ENCODE data around the gene DOLK. TPM values are rescaled to one million over a fixed set of nuclear protein-coding genes. Genes with fewer than 3 reads are reported as not detected.

Gene DOLK
- total and polyA plus RNA-seq, 8 donors: 7.4 to 19.4 (median 11.5) TPM

DNA sequence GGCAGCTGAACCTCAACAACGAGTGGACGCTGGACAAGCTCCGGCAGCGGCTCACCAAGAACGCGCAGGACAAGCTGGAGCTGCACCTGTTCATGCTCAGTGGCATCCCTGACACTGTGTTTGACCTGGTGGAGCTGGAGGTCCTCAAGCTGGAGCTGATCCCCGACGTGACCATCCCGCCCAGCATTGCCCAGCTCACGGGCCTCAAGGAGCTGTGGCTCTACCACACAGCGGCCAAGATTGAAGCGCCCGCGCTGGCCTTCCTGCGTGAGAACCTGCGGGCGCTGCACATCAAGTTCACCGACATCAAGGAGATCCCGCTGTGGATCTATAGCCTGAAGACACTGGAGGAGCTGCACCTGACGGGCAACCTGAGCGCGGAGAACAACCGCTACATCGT lies 39.0 kb downstream of the DOLK start:
- Histone ChIP-seq H3K4me1 (peaks cover 27 to 42% of the 10 kb centered on the region in 2 donors), H3K36me3 (peaks cover 0 to 52% of the 10 kb centered on the region in 2 donors), H3K9me3 (no peaks in the 10 kb centered on the region), H3K27me3 (no peaks in the 10 kb centered on the region), H3K27ac (no peak overlapping the region), H3K4me3 (no peak overlapping the region)
- ATAC-seq (no peak), DNase-seq (no peak)
- intact Hi-C loops (cut with DNase I): no loop called here
- TF ChIP-seq, protein P1, sequence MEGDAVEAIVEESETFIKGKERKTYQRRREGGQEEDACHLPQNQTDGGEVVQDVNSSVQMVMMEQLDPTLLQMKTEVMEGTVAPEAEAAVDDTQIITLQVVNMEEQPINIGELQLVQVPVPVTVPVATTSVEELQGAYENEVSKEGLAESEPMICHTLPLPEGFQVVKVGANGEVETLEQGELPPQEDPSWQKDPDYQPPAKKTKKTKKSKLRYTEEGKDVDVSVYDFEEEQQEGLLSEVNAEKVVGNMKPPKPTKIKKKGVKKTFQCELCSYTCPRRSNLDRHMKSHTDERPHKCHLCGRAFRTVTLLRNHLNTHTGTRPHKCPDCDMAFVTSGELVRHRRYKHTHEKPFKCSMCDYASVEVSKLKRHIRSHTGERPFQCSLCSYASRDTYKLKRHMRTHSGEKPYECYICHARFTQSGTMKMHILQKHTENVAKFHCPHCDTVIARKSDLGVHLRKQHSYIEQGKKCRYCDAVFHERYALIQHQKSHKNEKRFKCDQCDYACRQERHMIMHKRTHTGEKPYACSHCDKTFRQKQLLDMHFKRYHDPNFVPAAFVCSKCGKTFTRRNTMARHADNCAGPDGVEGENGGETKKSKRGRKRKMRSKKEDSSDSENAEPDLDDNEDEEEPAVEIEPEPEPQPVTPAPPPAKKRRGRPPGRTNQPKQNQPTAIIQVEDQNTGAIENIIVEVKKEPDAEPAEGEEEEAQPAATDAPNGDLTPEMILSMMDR (IDR thresholded peaks at IDR 0.05): no peak

DNA sequence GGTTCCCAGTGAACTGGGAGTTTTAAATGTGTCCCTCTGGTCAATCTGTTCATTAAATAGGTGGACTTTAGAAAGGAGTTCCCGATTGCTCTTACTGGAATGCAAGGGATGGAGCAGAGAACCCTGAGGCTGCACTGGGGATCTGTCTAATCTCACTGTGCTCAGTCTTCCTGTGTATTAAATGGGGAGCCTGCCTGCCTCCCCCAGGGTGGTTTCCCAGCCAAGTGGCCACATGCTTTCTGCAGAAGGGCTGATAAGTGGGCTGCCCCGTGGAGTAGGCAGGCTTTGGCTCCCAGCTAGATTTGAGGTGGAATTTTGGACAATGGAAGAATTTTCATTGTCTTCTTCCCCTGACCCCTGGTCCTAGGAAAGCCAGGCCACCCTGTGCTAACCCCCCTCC lies 40.7 kb downstream of the DOLK start:
- ATAC-seq: no peak
- intact Hi-C loops (cut with DNase I): no loop called here

DNA sequence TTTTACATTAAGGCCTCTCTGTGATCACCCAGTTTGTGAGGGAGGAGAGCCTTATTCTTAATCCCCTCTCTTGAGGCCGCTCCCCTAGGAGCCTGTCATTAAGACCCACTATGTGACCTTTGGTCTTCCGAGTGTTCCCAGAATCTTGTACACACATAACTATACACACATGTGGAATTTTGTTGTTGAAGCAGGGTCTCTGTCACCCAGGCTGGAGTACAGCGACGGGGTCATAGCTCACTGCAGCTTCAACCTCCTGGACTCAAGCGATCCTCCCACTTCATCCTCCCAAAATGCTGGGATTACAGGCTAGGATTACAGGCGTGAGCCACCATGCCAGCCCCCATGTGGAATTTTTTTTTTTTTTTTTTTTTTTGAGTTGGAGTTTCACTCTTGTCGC lies 41.4 kb downstream of the DOLK start:
- H3K9me3 ChIP-seq: no peaks in the 10 kb centered on the region
- no peak overlapping the region for H3K4me3 ChIP-seq
- no peaks in the 10 kb centered on the region for H3K27me3 ChIP-seq
- H3K4me1 ChIP-seq: peaks cover 5 to 39% of the 10 kb centered on the region in 2 donors
- ATAC-seq (no peak), DNase-seq (no peak)
- intact Hi-C loops (cut with DNase I): no loop called here
- peaks cover 0 to 47% of the 10 kb centered on the region in 2 donors for H3K36me3 ChIP-seq
- TF ChIP-seq, protein P1 (IDR thresholded peaks at IDR 0.05): no peak
- no peak overlapping the region for H3K27ac ChIP-seq

More for the DNA sequence above, 40.7 kb downstream of the DOLK start:
- H3K27ac ChIP-seq: no peak overlapping the region
- TF ChIP-seq, protein P1 (IDR thresholded peaks at IDR 0.05): no peak
- no peaks in the 10 kb centered on the region for H3K9me3 ChIP-seq
- no peaks in the 10 kb centered on the region for H3K27me3 ChIP-seq
- H3K36me3 ChIP-seq: peaks cover 0 to 52% of the 10 kb centered on the region in 2 donors
- H3K4me1 ChIP-seq: peaks cover 13 to 42% of the 10 kb centered on the region in 2 donors
- DNase-seq: no peak
- no peak overlapping the region for H3K4me3 ChIP-seq

DNA sequence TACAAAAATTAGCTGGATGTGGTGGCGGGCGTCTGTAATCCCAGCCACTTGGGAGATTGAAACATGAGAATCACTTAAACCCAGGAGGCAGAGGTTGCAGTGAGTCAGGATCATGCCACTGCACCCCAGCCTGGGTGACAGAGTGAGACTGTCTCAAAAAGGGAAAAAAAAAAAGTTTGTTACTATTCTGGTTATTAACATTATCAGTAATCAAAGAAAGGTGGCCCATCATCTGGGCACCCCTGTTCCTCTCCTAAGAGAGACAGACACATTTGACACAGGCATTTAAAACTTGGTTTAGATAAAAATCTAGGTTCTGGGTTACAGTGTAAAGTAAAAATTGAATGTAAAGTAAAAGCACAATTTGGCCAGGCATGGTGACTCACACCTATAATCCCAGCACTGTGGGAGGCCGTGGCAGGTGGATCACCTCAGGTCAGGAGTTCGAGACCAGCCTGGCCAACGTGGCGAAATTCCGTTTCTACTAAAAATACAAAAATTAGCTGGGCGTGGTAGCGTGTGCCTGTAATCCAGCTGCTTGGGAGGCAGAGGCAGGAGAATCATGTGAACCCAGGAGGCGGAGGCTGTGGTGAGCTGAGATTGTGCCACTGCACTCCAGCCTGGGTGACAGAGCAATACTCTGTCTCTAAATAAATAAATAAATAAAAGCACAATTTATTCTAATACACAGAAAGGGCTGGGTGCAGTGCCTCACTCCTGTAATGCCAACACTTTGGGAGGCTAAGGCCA lies 43.4 kb downstream of the DOLK start:
- TF ChIP-seq, protein P1 (IDR thresholded peaks at IDR 0.05): no peak
- no peaks in the 10 kb centered on the region for H3K27me3 ChIP-seq
- H3K4me1 ChIP-seq: peaks cover 0 to 36% of the 10 kb centered on the region in 2 donors
- no peaks in the 10 kb centered on the region for H3K9me3 ChIP-seq
- no peak for DNase-seq
- H3K36me3 ChIP-seq: peaks cover 0 to 30% of the 10 kb centered on the region in 2 donors
- intact Hi-C loops (cut with DNase I): no loop called here
- H3K27ac ChIP-seq: no peak overlapping the region
- no peak overlapping the region for H3K4me3 ChIP-seq
- no peak for ATAC-seq

DNA sequence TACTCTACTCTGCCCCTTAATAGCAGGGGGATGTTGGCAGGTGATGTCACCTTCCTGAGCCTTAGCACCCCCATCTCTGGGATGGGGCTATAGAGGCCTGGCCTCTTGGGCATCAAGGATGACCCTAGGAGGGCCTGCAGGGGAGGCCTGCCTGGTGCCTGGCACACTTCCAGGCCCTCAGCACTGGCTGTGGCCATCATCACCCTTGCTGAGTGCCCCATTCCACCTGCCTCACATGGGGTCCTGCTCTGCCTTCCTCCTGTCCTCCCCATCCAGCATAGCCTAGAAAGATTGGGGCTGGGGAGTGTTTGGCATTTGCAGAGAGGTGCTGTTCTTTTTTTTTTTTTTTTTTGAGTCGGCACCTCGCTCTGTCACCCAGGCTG lies 44.3 kb downstream of the DOLK start:
- Histone ChIP-seq H3K27ac (peak overlapping the region; percentile 45 to 69), H3K4me1 (peaks cover 0 to 46% of the 10 kb centered on the region in 2 donors), H3K4me3 (no peak overlapping the region), H3K36me3 (peaks cover 0 to 30% of the 10 kb centered on the region in 2 donors), H3K9me3 (no peaks in the 10 kb centered on the region), H3K27me3 (no peaks in the 10 kb centered on the region)
- intact Hi-C loops (cut with DNase I): no loop called here
- ATAC-seq (no peak), DNase-seq (no peak)
- TF ChIP-seq, protein P1 (IDR thresholded peaks at IDR 0.05): no peak
